Fibroblast of lung (primary cell): ENCODE measurements around the gene CACNA1H. TPM values are rescaled to one million over a fixed set of nuclear protein-coding genes. Genes with fewer than 3 reads are reported as not detected.

Experiments used
- DNase-seq, 2 donors: peaks; one replicate each; pipeline versions ENCODE4 v3.0.0 to v3.0.0-alpha.2; 2010; ENCODE audit warnings: low read depth in 2 of 2
- H2AFZ ChIP-seq: 2 replicates; pipeline ENCODE4 v1.5.1; 2012; ENCODE audit warnings: low read length, control low read depth, inconsistent platforms
- H3K27ac ChIP-seq: 2 replicates; pipeline ENCODE4 v1.5.1; 2011; ENCODE audit warnings: low read length, control low read depth; ENCODE audit not compliant: insufficient read depth
- H3K27me3 ChIP-seq: 2 replicates; pipeline ENCODE4 v1.5.1; 2011; ENCODE audit warnings: mild to moderate bottlenecking, low read length; ENCODE audit not compliant: control insufficient read depth, insufficient read depth
- H3K36me3 ChIP-seq: 2 replicates; pipeline ENCODE4 v1.5.1; 2011; ENCODE audit warnings: low read length; ENCODE audit not compliant: control insufficient read depth, insufficient read depth
- H3K4me1 ChIP-seq: 2 replicates; pipeline ENCODE4 v1.5.1; 2011; ENCODE audit warnings: low read length; ENCODE audit not compliant: control insufficient read depth, insufficient read depth; ENCODE audit errors: extremely low read depth
- H3K4me2 ChIP-seq: 2 replicates; pipeline ENCODE4 v1.5.1; 2011; ENCODE audit warnings: low read length, control low read depth; ENCODE audit not compliant: insufficient read depth; ENCODE audit errors: extremely low read depth
- H3K4me3 ChIP-seq, 4 experiments: fragments of 200-600 bp in 1 of 4; sonication (generic) in 1 of 4; replicated peaks in 1 of 4; 2 replicates each; pipeline ENCODE4 v1.5.1; 2011 to 2016; ENCODE audit warnings: low read length in 4 of 4, low read depth in 3 of 4, mild to moderate bottlenecking in 3 of 4, control low read depth in 2 of 4, inconsistent platforms in 1 of 4, mixed read lengths in 1 of 4; ENCODE audit not compliant: insufficient read depth in 1 of 4; ENCODE audit errors: control extremely low read depth in 1 of 4
- H3K79me2 ChIP-seq: 2 replicates; pipeline ENCODE4 v1.5.1; 2012; ENCODE audit warnings: mild to moderate bottlenecking, low read length, inconsistent platforms; ENCODE audit not compliant: control insufficient read depth, insufficient read depth
- H3K9ac ChIP-seq: 2 replicates; pipeline ENCODE4 v1.5.1; 2011; ENCODE audit warnings: mild to moderate bottlenecking, low read length, control low read depth; ENCODE audit not compliant: insufficient read depth
- H3K9me3 ChIP-seq: 2 replicates; pipeline ENCODE4 v1.5.1; 2012; ENCODE audit warnings: low read depth, low read length; ENCODE audit not compliant: control insufficient read depth, insufficient read depth
- H4K20me1 ChIP-seq: 2 replicates; pipeline ENCODE4 v1.5.1; 2011; ENCODE audit warnings: low read length; ENCODE audit not compliant: control insufficient read depth, insufficient read depth; ENCODE audit errors: extremely low read depth
- CTCF ChIP-seq, 2 donors: IDR thresholded peaks in 1 of 2; conservative IDR thresholded peaks in 1 of 2; 1 replicate in 1 of 2; 2 replicates in 1 of 2; pipeline ENCODE4 v1.5.1; 2011 to 2012; ENCODE audit warnings: low read length in 2 of 2, control low read depth in 1 of 2, inconsistent platforms in 1 of 2, low read depth in 1 of 2, mild to moderate bottlenecking in 1 of 2
- EZH2 ChIP-seq: IDR thresholded peaks from 2 replicates; pipeline ENCODE4 v1.5.1; 2012; ENCODE audit warnings: low read length, control low read depth, mild to moderate bottlenecking; ENCODE audit errors: missing control alignments
- polyA plus RNA-seq, 2 donors: library from polyadenylated mRNA; depleted of rRNA in 1 of 2; stranded (reverse) in 1 of 2; unstranded in 1 of 2; fragments of >200 nt; gene quantifications; 2 replicates each; pipeline ENCODE4 v1.2.1, GENCODE V29; 2011 to 2012; ENCODE audit warnings: missing spikeins in 1 of 2
- total RNA-seq: library from RNA; depleted of rRNA; stranded (reverse); fragments of >200 nt; gene quantifications from 2 replicates; pipeline ENCODE4 v1.2.1, GENCODE V29; 2014

The CACNA1H gene
- total and polyA plus RNA-seq, 2 donors (not counting 1 experiment from before 2014, with no cell fraction given): 1.2 to 10.5 TPM

- Histone ChIP-seq H3K4me1 (no peaks in the 10 kb centered on the region), H3K4me2 (no peak overlapping the region), H3K27me3 (no peaks in the 10 kb centered on the region)
These were observed 8.2 kb upstream of the CACNA1H start for GRCh38 chr16:1144476-1145382.

GRCh38 chr16:1145383-1146100 lies 7.4 kb upstream of the CACNA1H start:
- Histone ChIP-seq H3K36me3 (no peaks in the 10 kb centered on the region), H3K4me2 (no peak overlapping the region), H3K4me1 (no peaks in the 10 kb centered on the region), H3K9ac (no peak overlapping the region), H3K27me3 (no peaks in the 10 kb centered on the region), H3K4me3 (no peak overlapping the region), H3K9me3 (no peaks in the 10 kb centered on the region), H3K27ac (no peak overlapping the region), H2AFZ (no peak overlapping the region), H3K79me2 (no peaks in the 10 kb centered on the region), H4K20me1 (no peaks in the 10 kb centered on the region)
- no peak for DNase-seq
- TF ChIP-seq EZH2 (no peak), CTCF (conservative IDR thresholded peaks at IDR 0.05 in 1 of 2, IDR thresholded peaks at IDR 0.05 in 1 of 2; ENCODE audit: low read depth in 1 of 2, low read length in 2 of 2) (no peak)

More at GRCh38 chr16:1144476-1145382, 8.2 kb upstream of the CACNA1H start:
- Histone ChIP-seq H3K9me3 (no peaks in the 10 kb centered on the region), H3K79me2 (no peaks in the 10 kb centered on the region), H2AFZ (no peak overlapping the region), H3K27ac (no peak overlapping the region), H3K4me3 (no peak overlapping the region), H4K20me1 (no peaks in the 10 kb centered on the region), H3K36me3 (no peaks in the 10 kb centered on the region), H3K9ac (no peak overlapping the region)
- no peak for DNase-seq
- TF ChIP-seq EZH2: no peak
- no peak for TF ChIP-seq CTCF (conservative IDR thresholded peaks at IDR 0.05 in 1 of 2, IDR thresholded peaks at IDR 0.05 in 1 of 2; ENCODE audit: low read depth in 1 of 2, low read length in 2 of 2)

GRCh38 chr16:1146409-1146808 lies 6.5 kb upstream of the CACNA1H start:
- DNase-seq: no peak
- Histone ChIP-seq H3K4me1 (no peaks in the 10 kb centered on the region), H3K9me3 (no peaks in the 10 kb centered on the region), H3K4me3 (no peak overlapping the region), H3K27me3 (no peaks in the 10 kb centered on the region), H3K9ac (no peak overlapping the region), H2AFZ (no peak overlapping the region), H3K4me2 (no peak overlapping the region), H3K27ac (no peak overlapping the region), H3K36me3 (no peaks in the 10 kb centered on the region), H4K20me1 (no peaks in the 10 kb centered on the region), H3K79me2 (no peaks in the 10 kb centered on the region)
- TF ChIP-seq CTCF (conservative IDR thresholded peaks at IDR 0.05 in 1 of 2, IDR thresholded peaks at IDR 0.05 in 1 of 2; ENCODE audit: low read depth in 1 of 2, low read length in 2 of 2) (no peak), EZH2 (no peak)
